Inflammatory macrophage (primary cell): ENCODE measurements around the gene CDK7.

Experiments used
- DNase-seq, 2 donors: peaks; one replicate each; pipeline ENCODE4 v3.0.0-alpha.2; 2020 to 2022

CDK7 gene

DNA sequence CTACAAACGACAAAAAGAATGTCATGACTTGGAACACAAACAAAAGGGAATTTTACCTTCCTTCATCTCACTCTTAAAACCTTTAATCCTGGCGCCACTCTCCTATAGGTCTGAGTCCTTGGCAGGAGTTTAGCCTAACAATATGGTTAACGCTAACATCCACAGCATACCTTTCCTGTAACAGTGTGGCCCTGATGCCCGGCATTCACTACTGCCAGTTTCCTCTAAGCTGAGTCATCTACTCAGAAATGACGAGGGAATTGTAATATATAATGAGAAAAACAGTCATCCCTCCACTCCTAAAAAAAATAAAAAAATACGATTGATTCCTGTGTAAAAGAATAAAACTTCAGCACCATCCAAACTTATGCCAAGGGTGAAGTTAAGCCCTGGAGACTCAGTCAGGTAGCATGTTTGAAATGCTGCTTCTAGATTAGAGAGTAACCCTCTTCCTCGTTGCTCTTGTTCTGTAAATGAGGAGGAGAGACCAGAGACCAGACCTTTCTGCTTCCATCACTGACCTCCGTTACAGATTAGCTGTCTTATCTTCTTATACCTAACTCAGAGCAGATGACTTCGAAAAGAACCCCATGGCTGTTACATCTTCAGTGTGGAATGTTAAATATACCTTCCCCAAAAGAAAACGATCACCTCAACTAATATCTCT, 60.5 kb downstream of the CDK7 start:
- no peak for DNase-seq

DNA sequence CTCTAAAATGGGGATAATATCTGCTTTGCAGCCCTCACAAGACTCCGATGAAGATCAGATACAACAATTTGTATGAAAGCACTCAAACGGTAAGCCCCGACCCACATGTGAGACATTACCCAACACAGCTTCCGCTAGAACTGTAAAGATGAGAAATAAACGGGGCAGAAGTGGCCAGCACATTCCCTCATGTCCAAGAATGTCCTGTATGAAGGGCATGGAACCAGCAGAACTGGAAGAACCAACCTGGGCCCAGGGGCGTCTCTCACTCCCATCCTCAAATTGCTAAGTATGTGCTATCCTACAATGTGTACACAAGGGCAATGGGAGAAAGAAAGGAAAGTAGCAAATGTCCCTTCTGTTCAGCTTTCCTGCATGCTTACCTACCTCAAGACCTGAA, 64.9 kb downstream of the CDK7 start:
- no peak for DNase-seq

DNA sequence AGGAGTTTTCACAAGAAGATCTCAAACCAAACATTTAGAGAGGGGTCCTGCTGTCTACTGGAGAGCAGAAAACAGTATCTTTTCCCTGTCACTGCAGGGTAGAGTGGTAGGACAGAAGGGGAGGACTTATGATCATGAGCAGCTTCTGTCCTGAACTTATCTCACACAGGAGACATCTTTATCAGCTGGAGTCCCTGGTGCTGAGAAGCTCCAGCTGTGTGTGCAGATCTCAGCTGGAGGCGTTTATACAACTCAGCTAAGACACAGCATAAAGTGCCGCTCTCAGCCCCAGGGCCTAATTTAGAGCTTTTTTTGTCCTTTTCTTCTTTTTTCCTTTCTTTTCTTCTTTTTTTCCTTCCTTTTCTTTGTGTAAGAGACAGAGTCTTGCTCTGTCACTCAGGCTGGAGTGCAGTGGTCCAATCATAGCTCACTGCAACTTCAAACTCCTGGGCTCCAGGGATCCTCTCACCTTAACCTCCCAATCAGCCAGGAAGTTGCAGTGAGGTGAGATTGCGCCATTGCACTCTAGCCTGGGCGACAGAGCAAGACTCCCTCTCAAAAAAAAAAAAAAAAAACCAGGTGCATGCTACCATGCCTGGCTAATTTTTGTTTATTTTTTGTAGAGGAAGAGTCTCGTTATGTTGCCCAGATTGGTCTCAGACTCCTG, 66.0 kb downstream of the CDK7 start:
- DNase-seq: no peak

DNA sequence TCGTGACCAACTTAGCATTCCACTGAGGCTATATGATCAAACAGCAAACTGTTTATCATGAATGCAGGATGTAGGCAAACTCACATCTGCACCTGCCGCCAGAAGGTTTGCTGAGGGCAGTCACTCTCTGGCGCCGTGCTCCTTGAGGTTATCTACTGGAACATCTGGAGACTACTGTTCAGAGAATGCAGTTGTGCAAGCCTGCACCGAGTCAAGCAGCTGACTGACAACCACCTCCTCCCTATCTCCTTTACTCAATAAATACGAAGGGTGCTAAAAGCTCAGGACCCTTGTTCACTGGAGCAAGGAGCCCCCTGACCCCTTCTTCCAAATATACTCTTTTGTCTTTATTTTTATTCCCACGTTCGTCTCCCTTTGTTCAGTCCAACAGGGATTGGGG, 70.8 kb downstream of the CDK7 start:
- no peak for DNase-seq

DNA sequence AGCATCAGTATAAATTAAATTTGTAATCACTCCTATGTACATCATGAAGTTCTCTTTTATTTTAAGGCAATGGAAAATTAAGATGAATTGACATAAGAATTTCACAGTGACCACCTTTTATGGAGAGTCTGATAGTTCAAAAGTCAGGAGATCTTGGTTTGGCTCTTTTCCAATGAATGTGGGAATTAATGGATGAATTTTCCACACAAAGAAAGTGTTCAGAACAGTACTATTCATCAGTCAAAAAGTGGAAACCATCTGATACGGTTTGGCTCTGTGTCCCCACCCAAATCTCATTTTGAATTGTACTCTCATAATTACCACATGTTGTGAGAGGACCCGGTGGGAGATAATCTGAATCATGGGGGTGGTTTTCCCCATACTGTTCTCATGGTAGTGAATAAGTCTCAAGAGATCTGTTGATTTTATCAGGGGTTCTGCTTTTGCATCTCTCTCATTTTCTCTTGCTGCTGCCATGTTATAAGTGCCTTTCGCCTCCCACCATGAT, 73.4 kb downstream of the CDK7 start:
- no peak for DNase-seq

DNA sequence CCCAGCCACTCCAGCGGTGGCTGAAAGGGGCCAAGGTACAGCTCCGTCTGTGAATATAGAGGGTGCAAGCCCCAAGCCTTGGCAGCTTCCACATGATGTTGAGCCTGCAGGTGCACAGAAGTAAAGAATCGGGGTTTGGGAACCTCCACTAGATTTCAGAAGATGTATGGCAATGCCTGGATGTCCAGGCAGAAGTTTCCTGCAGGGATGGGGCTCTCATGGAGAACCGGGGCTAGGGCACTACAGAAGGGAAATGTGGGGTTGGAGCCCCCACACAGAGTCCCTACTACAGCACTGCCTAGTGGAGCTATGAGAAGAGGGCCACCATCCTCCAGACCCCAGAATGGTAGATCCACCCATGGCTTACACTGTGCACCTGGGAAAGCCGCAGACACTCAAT, 74.7 kb downstream of the CDK7 start:
- DNase-seq: no peak

DNA sequence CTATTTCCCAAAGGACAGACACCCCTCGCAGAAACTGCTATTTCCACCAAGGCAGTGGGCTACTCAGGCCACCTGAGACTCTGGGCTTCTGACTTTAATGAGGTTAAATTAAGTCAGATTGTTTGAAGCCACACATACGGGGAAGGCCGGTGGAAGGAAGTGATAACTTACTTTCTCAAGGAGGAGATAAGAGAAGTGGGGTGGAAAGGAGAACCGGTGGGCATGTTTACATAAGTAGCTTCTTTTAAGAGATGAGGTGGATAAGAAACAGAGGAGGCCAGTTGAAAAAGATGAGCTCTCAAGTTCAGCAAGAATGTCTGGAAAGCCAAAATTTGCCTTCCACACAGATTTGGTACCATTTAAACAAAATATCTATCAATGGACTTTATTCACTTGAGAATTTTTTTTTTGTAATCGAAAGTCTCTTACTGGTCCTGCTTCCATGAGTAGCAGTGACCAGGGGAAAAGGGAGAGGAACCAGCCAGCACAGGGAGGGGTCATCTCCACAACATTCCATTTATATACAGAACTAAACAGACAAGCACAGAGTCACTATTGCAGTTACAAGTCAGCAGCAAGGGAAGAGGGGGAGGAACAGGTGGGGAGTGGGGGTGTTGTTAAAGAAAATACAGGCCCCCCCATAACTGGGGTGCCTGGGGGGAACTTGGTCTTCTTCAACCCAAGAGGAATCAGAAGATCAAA, 77.9 kb downstream of the CDK7 start:
- no peak for DNase-seq

- DNase-seq: no peak
Observed at GRCh38 chr5:69313428-69313827, 78.7 kb downstream of the CDK7 start.

GRCh38 chr5:69315972-69316371, 81.3 kb downstream of the CDK7 start:
- no peak for DNase-seq

DNA sequence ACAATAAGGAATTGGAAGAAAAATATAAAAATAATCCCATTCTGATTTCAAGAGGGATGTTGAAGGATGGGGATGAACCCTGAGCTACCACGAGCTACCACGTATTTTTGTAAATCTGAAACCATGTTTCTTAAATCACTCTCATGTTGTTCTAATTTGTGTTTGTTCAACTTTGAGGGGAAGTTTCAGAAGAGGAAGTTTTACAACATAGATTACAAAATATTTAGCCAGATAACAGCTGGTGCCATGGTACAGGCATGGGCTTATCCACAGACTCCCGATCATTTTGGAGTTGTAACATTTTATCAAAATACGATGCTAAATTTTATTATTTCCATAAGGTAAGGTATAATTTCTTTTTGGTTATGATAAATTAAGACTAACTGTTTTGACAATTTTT, 82.7 kb downstream of the CDK7 start:
- peak; percentile 32 to 64 for DNase-seq

- no peak for DNase-seq
Observed at GRCh38 chr5:69326365-69326764, 91.7 kb downstream of the CDK7 start.
